Measurements from ENCODE around the gene TNIK. TPM values are rescaled to one million over a fixed set of nuclear protein-coding genes. Genes with fewer than 3 reads are reported as not detected.
"Not testable (repeated sequence)": the region's sequence is repeated elsewhere in the genome, so short reads cannot be mapped to it uniquely, and the experiment has no call there.

The TNIK gene
- total RNA-seq, 1 experiment from 2014 or later = not detected

GRCh38 chr3:171301002-171301401 is 159.2 kb downstream of the TNIK start:
- Histone ChIP-seq H3K27me3 (ENCODE audit: low read length) (no peaks in the 10 kb centered on the region), H2AFZ (ENCODE audit: low read length) (no peak overlapping the region), H4K20me1 (ENCODE audit: insufficient read depth, low read depth, low read length) (no peaks in the 10 kb centered on the region), H3K4me1 (ENCODE audit: low read length) (no peaks in the 10 kb centered on the region), H3K4me2 (ENCODE audit: low read depth, low read length, poor library complexity, severe bottlenecking) (no peak overlapping the region), H3K9ac (ENCODE audit: low read length) (no peak overlapping the region), H3K36me3 (ENCODE audit: insufficient read depth, low read length) (no peaks in the 10 kb centered on the region), H3K27ac (ENCODE audit: low read length) (no peak overlapping the region), H3K9me2 (replicated peaks; ENCODE audit: insufficient read depth, low read length) (no peaks in the 10 kb centered on the region), H3K4me3 (ENCODE audit: low read length) (no peak overlapping the region), H3K9me3 (ENCODE audit: low read length) (no peaks in the 10 kb centered on the region), H3K79me2 (ENCODE audit: low read length) (no peaks in the 10 kb centered on the region)
- DNase-seq = no peak

DNA sequence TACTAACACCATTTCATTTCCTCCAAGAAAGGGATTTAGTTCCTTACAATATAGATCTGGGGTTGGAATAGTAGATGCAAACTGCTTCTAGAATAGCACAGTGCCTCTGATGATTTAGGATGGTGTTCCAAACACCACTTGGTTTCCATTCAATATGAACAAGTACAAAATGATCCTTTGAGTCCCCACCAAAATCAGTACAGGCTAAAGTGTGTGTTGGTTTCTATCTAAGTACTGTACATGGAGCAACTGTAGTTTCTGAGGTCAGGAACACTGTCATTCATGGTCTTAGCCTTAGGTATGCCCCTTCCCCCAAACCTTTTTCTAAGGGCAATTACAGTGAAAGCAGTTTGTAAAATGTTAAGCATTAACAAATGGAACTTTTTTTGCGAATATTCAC is 162.3 kb downstream of the TNIK start:
- Histone ChIP-seq H3K4me1 (ENCODE audit: low read length) (no peaks in the 10 kb centered on the region), H3K27ac (ENCODE audit: low read length) (no peak overlapping the region), H3K4me2 (ENCODE audit: low read depth, low read length, poor library complexity, severe bottlenecking) (no peak overlapping the region), H3K36me3 (ENCODE audit: insufficient read depth, low read length) (no peaks in the 10 kb centered on the region), H3K27me3 (ENCODE audit: low read length) (no peaks in the 10 kb centered on the region), H2AFZ (ENCODE audit: low read length) (no peak overlapping the region), H3K9me2 (replicated peaks; ENCODE audit: insufficient read depth, low read length) (no peaks in the 10 kb centered on the region), H3K79me2 (ENCODE audit: low read length) (no peaks in the 10 kb centered on the region), H3K9me3 (ENCODE audit: low read length) (no peaks in the 10 kb centered on the region), H4K20me1 (ENCODE audit: insufficient read depth, low read depth, low read length) (no peaks in the 10 kb centered on the region), H3K9ac (ENCODE audit: low read length) (no peak overlapping the region), H3K4me3 (ENCODE audit: low read length) (no peak overlapping the region)
- no peak for DNase-seq

GRCh38 chr3:171297207-171297606 is 163.0 kb downstream of the TNIK start:
- Histone ChIP-seq H3K4me1 (ENCODE audit: low read length) (no peaks in the 10 kb centered on the region), H3K27me3 (ENCODE audit: low read length) (no peaks in the 10 kb centered on the region), H3K36me3 (ENCODE audit: insufficient read depth, low read length) (no peaks in the 10 kb centered on the region), H3K9me2 (replicated peaks; ENCODE audit: insufficient read depth, low read length) (no peaks in the 10 kb centered on the region), H3K4me3 (ENCODE audit: low read length) (no peak overlapping the region), H2AFZ (ENCODE audit: low read length) (no peak overlapping the region), H4K20me1 (ENCODE audit: insufficient read depth, low read depth, low read length) (no peaks in the 10 kb centered on the region), H3K79me2 (ENCODE audit: low read length) (no peaks in the 10 kb centered on the region), H3K9ac (ENCODE audit: low read length) (no peak overlapping the region), H3K4me2 (ENCODE audit: low read depth, low read length, poor library complexity, severe bottlenecking) (no peak overlapping the region), H3K9me3 (ENCODE audit: low read length) (no peaks in the 10 kb centered on the region), H3K27ac (ENCODE audit: low read length) (no peak overlapping the region)
- DNase-seq = no peak

DNA sequence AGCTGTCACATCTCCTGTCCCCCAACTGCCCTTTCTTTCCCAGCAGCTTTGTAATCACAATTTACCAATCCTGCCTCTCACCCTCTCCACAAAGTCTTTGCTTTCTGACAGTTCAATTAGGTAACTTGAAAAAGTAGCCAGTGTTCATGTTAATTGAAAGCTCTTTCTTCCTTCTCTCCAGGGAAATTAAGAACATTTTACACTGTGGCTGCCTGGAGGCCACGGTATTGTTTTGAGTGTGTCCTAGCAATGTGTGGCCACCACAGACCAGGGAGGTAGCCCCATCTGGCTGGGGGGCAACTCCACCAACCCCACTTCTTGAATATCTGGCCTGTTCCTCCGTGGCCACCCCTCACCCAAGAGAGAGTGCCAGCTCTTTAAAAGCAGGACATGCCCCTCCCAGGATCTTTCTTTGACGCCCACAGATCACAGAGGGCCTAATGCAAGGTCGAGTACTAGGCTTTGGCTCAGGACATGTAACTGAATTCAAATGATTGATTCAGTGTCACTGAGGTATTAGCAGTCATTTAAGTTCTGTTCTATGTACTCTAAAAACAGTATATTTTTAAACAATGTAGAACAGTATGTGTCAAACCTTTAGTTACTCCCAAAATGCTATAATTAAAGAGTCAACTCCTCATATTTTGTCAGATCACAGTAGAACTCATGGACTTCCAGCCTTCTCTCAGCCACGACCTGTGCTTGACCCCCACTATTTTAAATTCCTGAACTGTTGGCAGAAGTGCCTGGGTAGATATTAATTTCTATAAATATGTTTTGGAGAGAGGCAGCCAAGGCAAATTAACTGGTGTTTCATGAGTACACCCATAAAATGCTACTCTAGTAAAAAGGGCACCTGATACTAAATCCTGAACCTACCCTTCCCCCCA is 164.5 kb downstream of the TNIK start:
- no peak overlapping the region for H3K9ac ChIP-seq (ENCODE audit: low read length)
- H2AFZ ChIP-seq (ENCODE audit: low read length) = no peak overlapping the region
- H4K20me1 ChIP-seq (ENCODE audit: insufficient read depth, low read depth, low read length) = no peaks in the 10 kb centered on the region
- no peak overlapping the region for H3K4me3 ChIP-seq (ENCODE audit: low read length)
- no peaks in the 10 kb centered on the region for H3K36me3 ChIP-seq (ENCODE audit: insufficient read depth, low read length)
- no peak overlapping the region for H3K27ac ChIP-seq (ENCODE audit: low read length)
- H3K4me1 ChIP-seq (ENCODE audit: low read length) = no peaks in the 10 kb centered on the region
- H3K79me2 ChIP-seq (ENCODE audit: low read length) = no peaks in the 10 kb centered on the region
- H3K4me2 ChIP-seq (ENCODE audit: low read depth, low read length, poor library complexity, severe bottlenecking) = no peak overlapping the region
- no peaks in the 10 kb centered on the region for H3K27me3 ChIP-seq (ENCODE audit: low read length)
- DNase-seq = no peak
- H3K9me2 ChIP-seq (replicated peaks; ENCODE audit: insufficient read depth, low read length) = no peaks in the 10 kb centered on the region
- H3K9me3 ChIP-seq (ENCODE audit: low read length) = no peaks in the 10 kb centered on the region

DNA sequence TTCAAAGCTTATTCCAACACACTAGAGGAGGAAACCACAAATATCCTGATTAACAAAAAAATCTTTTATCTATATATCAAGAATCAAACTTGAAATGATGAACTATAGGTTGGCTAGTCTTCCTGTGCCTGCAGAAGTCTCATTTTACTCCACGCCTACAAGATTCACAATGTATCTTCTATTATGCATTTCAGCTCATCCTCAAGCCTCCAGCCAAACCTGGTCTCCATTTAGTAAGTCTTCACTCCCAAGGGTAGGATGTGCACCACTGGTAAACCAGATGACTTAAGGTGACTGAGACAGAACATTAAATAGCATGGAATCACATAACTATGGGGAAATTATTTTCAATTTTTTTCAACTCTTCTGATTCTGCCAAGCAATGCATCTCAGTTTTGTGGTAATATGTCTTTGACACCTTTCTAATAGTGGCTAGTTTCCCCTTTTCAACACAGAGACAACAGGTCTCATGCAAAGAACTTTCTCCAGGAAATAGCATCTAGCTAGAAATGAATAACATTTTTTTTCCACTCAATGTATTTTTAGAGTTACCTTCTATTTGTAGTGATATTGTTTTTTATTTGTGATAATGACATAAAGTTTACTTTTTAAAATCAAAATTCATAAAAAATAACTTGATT is 166.9 kb downstream of the TNIK start:
- Histone ChIP-seq H3K36me3 (ENCODE audit: insufficient read depth, low read length) (no peaks in the 10 kb centered on the region), H3K79me2 (ENCODE audit: low read length) (no peaks in the 10 kb centered on the region), H3K27ac (ENCODE audit: low read length) (no peak overlapping the region), H3K4me1 (ENCODE audit: low read length) (no peaks in the 10 kb centered on the region), H3K27me3 (ENCODE audit: low read length) (no peaks in the 10 kb centered on the region), H3K9me2 (replicated peaks; ENCODE audit: insufficient read depth, low read length) (no peaks in the 10 kb centered on the region), H3K4me3 (ENCODE audit: low read length) (no peak overlapping the region), H3K9me3 (ENCODE audit: low read length) (no peaks in the 10 kb centered on the region), H4K20me1 (ENCODE audit: insufficient read depth, low read depth, low read length) (no peaks in the 10 kb centered on the region), H2AFZ (ENCODE audit: low read length) (no peak overlapping the region), H3K4me2 (ENCODE audit: low read depth, low read length, poor library complexity, severe bottlenecking) (no peak overlapping the region), H3K9ac (ENCODE audit: low read length) (no peak overlapping the region)
- no peak for DNase-seq

DNA sequence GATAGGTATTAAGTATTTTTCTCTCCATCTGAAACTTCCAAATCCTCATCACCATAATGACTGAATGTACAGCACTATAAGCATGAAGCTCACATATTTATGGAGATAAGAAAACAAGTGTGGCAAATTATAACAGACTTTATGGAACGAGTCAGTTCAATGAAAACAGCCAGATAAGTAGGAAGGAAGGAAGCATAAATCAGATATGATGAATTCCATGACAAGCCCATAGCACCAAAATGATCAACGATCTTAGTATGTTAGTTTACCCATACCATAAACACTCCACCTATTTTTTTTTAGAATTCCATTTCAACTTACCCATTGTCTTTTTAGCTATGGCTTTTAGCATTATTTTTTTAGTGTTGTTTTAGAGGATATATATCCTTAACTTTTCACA is 169.5 kb downstream of the TNIK start:
- Histone ChIP-seq H3K9ac (ENCODE audit: low read length) (no peak overlapping the region), H3K36me3 (ENCODE audit: insufficient read depth, low read length) (no peaks in the 10 kb centered on the region), H3K9me3 (ENCODE audit: low read length) (no peaks in the 10 kb centered on the region), H3K79me2 (ENCODE audit: low read length) (no peaks in the 10 kb centered on the region), H3K4me1 (ENCODE audit: low read length) (no peaks in the 10 kb centered on the region), H4K20me1 (ENCODE audit: insufficient read depth, low read depth, low read length) (no peaks in the 10 kb centered on the region), H2AFZ (ENCODE audit: low read length) (no peak overlapping the region), H3K4me3 (ENCODE audit: low read length) (no peak overlapping the region), H3K9me2 (replicated peaks; ENCODE audit: insufficient read depth, low read length) (no peaks in the 10 kb centered on the region), H3K27me3 (ENCODE audit: low read length) (no peaks in the 10 kb centered on the region), H3K27ac (ENCODE audit: low read length) (no peak overlapping the region), H3K4me2 (ENCODE audit: low read depth, low read length, poor library complexity, severe bottlenecking) (no peak overlapping the region)
- no peak for DNase-seq

DNA sequence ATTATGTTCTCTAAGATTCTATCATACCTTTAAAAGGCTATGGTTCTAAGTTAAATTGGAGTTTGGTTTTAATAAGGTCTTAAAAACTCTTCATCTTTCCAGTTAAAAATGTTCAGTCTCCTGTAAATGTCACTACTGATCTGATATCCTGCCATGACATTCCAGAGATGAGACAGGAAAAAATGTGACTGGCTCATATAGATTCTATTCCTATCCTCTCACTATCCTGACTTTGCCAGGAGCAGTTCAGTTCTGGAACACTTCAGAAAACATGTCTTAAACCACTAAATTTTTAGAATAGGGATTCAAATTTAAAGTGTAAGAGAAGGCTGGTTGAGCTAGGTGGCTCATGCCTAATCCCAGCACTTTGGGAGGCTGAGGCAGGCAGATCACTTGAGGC is 170.9 kb downstream of the TNIK start:
- Histone ChIP-seq H3K9me2 (replicated peaks; ENCODE audit: insufficient read depth, low read length) (no peaks in the 10 kb centered on the region), H3K4me1 (ENCODE audit: low read length) (no peaks in the 10 kb centered on the region), H4K20me1 (ENCODE audit: insufficient read depth, low read depth, low read length) (no peaks in the 10 kb centered on the region), H3K9ac (ENCODE audit: low read length) (no peak overlapping the region), H3K4me2 (ENCODE audit: low read depth, low read length, poor library complexity, severe bottlenecking) (no peak overlapping the region), H3K79me2 (ENCODE audit: low read length) (no peaks in the 10 kb centered on the region), H3K9me3 (ENCODE audit: low read length) (no peaks in the 10 kb centered on the region), H3K27ac (ENCODE audit: low read length) (no peak overlapping the region), H2AFZ (ENCODE audit: low read length) (no peak overlapping the region), H3K36me3 (ENCODE audit: insufficient read depth, low read length) (no peaks in the 10 kb centered on the region), H3K27me3 (ENCODE audit: low read length) (no peaks in the 10 kb centered on the region), H3K4me3 (ENCODE audit: low read length) (no peak overlapping the region)
- no peak for DNase-seq

DNA sequence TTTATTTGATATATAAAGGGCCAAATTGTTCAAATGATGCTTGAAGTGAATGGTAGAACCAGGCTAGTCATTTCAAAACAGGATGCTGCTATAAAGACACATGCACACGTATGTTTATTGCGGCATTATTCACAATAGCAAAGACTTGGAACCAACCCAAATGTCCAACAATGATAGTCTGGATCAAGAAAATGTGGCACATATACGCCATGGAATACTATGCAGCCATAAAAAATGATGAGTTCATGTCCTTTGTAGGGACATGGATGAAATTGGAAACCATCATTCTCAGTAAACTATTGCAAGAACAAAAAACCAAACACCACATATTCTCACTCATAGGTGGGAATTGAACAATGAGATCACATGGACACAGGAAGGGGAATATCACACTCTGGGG is 172.4 kb downstream of the TNIK start:
- not testable (repeated sequence) for H3K27me3 ChIP-seq (ENCODE audit: low read length); H3K9ac ChIP-seq (ENCODE audit: low read length); H3K36me3 ChIP-seq (ENCODE audit: insufficient read depth, low read length); H2AFZ ChIP-seq (ENCODE audit: low read length); H3K9me3 ChIP-seq (ENCODE audit: low read length); H3K4me1 ChIP-seq (ENCODE audit: low read length); H4K20me1 ChIP-seq (ENCODE audit: insufficient read depth, low read depth, low read length); H3K4me3 ChIP-seq (ENCODE audit: low read length); H3K27ac ChIP-seq (ENCODE audit: low read length); DNase-seq; H3K79me2 ChIP-seq (ENCODE audit: low read length); H3K9me2 ChIP-seq (replicated peaks; ENCODE audit: insufficient read depth, low read length); H3K4me2 ChIP-seq (ENCODE audit: low read depth, low read length, poor library complexity, severe bottlenecking)
